HUES48 (cell line): ENCODE measurements around the gene CTDSPL.

Experiments
- H3K27ac ChIP-seq: one replicate; pipeline ENCODE4 v1.7.0; 2013; ENCODE audit warnings: low read depth, low read length, inconsistent platforms
- H3K27me3 ChIP-seq: 2 replicates; pipeline ENCODE4 v1.6.1; 2013; ENCODE audit warnings: mild to moderate bottlenecking, low read length; ENCODE audit not compliant: control insufficient read depth, insufficient read depth
- H3K36me3 ChIP-seq: 2 replicates; pipeline ENCODE4 v1.6.1; 2013; ENCODE audit warnings: low read length; ENCODE audit not compliant: control insufficient read depth, insufficient read depth
- H3K4me1 ChIP-seq: 2 replicates; pipeline ENCODE4 v1.6.1; 2013; ENCODE audit warnings: mild to moderate bottlenecking, low read length; ENCODE audit not compliant: control insufficient read depth, insufficient read depth
- H3K4me3 ChIP-seq: 2 replicates; pipeline ENCODE4 v1.5.1; 2013; ENCODE audit warnings: mild to moderate bottlenecking, low read depth, low read length
- H3K9ac ChIP-seq: 2 replicates; pipeline ENCODE4 v1.6.1; 2013; ENCODE audit warnings: mild to moderate bottlenecking, low read depth, low read length, moderate library complexity
- H3K9me3 ChIP-seq: 2 replicates; pipeline ENCODE4 v1.6.1; 2013; ENCODE audit warnings: low read length; ENCODE audit not compliant: control insufficient read depth, insufficient read depth

Gene CTDSPL

GRCh38 chr3:37944391-37944842, 82.7 kb downstream of the CTDSPL start:
- H3K36me3 ChIP-seq, result no peaks in the 10 kb centered on the region
- no peak overlapping the region for H3K9ac ChIP-seq
- H3K27me3 ChIP-seq, result no peaks in the 10 kb centered on the region
- H3K9me3 ChIP-seq, result no peaks in the 10 kb centered on the region
- H3K4me3 ChIP-seq, result no peak overlapping the region
- H3K27ac ChIP-seq, result no peak overlapping the region
- peaks cover 10% of the 10 kb centered on the region for H3K4me1 ChIP-seq

DNA sequence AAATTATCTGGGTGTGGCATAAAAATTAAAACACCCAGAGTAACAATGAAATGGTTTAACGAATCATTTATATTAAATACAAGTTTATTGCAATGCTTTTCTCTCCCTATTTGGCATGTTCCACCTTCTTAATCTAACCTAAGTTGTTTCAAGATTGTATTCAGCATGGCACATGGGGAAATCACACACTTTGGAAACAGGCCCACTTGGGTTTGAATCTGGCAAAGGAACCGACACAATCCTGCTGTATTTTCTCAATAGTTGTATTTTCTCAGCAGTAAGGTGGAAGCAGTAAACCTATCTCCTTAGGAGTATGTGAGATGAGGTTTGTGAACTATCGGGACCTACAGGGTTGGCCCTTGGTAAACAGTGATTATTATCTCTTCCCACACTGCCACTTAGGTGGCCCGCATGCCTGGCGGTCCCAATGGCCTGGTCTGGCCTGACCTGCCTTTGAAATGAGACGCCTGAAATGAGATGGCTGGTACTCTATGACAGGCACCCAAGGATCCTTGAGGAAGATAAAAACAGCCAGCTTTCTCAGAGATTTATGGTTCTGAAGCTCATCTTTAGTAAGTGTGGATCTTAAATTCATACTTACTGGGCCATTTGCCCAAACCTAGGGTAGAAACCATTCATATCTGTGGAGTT, 83.6 kb downstream of the CTDSPL start:
- peak overlapping the region; percentile 59 for H3K27ac ChIP-seq
- H3K4me3 ChIP-seq, result no peak overlapping the region
- H3K27me3 ChIP-seq, result no peaks in the 10 kb centered on the region
- H3K36me3 ChIP-seq, result no peaks in the 10 kb centered on the region
- H3K4me1 ChIP-seq, result peaks cover 10% of the 10 kb centered on the region
- H3K9ac ChIP-seq, result no peak overlapping the region
- H3K9me3 ChIP-seq, result no peaks in the 10 kb centered on the region

DNA sequence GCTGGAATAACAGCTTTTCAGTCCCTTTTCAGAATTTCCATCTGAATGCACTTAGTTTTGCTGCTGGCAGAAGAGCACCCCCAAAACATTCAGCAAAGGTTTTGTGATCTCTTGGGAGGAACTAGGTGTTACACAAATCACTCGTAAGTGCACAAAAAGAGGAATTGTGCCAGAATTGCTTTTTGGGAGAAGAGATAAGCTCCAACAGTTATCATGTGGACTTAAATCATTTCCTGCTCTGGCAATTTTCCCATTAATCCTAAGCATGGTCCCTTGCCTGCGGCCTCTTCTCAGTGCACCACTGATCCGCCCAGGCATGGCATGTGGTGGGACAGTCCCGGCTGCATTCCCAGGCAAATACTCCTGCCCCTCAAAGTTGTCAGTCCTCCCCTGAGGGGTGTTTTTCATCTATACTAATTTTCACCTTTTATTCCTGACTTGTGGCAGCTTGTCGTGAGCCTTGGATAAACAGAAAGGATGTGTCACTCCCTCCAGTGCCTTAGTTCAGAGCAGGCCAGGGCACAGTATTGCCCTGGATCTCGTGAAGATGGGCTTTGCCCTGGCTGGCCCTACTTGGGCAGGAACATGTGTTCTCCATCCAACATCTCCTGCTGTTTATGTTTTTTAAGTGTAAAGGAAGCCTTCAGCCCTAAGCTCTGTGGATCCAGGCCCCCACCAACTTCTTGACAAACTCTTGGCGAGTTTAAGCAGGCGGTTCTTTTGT, 84.3 kb downstream of the CTDSPL start:
- Histone ChIP-seq H3K4me3 (no peak overlapping the region), H3K9ac (no peak overlapping the region), H3K36me3 (no peaks in the 10 kb centered on the region), H3K27me3 (no peaks in the 10 kb centered on the region), H3K4me1 (peaks cover 10% of the 10 kb centered on the region), H3K27ac (peak overlapping the region; percentile 59), H3K9me3 (no peaks in the 10 kb centered on the region)

DNA sequence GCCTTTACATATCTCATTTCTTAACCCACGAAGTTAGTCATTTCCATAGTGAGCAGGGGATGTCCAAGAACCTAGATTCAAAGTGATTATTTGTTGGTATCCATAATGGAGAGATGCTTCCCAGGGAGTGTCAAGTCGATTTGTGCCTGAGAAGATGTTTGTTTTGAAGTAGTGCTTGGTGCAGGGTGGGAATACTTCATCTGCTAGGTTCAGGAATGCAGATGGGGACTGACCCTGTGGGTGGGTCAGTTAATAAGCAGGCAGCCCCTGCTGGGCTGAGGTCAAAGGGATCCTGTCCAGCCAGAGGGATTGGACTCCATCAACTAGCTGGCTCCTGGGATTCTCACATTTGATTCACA, 84.8 kb downstream of the CTDSPL start:
- no peaks in the 10 kb centered on the region for H3K9me3 ChIP-seq
- H3K4me1 ChIP-seq, result peaks cover 10% of the 10 kb centered on the region
- peak overlapping the region; percentile 18 for H3K27ac ChIP-seq
- no peak overlapping the region for H3K9ac ChIP-seq
- no peak overlapping the region for H3K4me3 ChIP-seq
- H3K27me3 ChIP-seq, result no peaks in the 10 kb centered on the region
- H3K36me3 ChIP-seq, result no peaks in the 10 kb centered on the region

DNA sequence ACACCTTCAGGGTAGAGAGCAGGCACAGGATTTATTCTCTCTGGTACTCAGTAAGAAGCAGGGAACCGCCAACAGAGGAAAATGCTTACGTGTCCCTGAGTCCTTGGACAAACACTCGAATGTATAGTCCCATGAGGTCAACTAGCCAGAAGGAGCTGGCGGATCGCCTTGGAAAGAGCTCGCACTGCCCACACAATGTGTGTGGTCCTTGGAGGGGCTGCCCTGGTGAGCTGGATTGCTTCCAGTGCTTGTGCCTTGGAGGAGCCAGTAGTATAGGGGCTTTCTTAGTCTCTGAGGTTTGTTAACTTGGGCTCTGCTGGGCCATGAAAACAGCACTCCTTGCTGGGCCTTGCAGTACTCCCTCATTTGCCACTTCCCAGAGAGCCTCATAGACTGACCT, 88.2 kb downstream of the CTDSPL start:
- Histone ChIP-seq H3K4me1 (peaks cover 10% of the 10 kb centered on the region), H3K4me3 (no peak overlapping the region), H3K27me3 (no peaks in the 10 kb centered on the region), H3K36me3 (peaks cover 4% of the 10 kb centered on the region), H3K9ac (no peak overlapping the region), H3K9me3 (no peaks in the 10 kb centered on the region), H3K27ac (no peak overlapping the region)

GRCh38 chr3:37952564-37952963, 90.9 kb downstream of the CTDSPL start:
- no peaks in the 10 kb centered on the region for H3K9me3 ChIP-seq
- H3K36me3 ChIP-seq, result peaks cover 10% of the 10 kb centered on the region
- H3K9ac ChIP-seq, result no peak overlapping the region
- H3K27ac ChIP-seq, result no peak overlapping the region
- H3K4me1 ChIP-seq, result peaks cover 9% of the 10 kb centered on the region
- H3K4me3 ChIP-seq, result no peak overlapping the region
- H3K27me3 ChIP-seq, result no peaks in the 10 kb centered on the region

DNA sequence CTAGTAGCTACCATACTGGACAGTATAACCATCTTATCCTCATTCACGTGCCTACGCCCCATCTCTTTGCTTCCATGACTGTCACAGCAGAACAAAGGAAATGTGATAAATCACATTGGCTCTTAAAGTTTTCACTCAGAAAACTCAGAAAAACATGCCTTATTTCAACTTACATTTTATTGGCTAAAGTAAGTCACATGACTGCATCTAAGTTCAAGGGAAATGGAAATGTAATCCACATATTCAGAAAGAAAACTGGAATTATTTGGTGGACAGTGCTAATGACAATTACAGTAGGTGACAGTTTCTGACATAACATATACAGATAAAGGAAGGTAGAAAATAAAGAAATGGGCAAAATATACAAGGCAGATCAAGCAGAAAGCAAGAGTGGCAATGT, 91.5 kb downstream of the CTDSPL start:
- Histone ChIP-seq H3K27ac (no peak overlapping the region), H3K27me3 (no peaks in the 10 kb centered on the region)

GRCh38 chr3:37953707-37954394, 92.2 kb downstream of the CTDSPL start:
- H3K4me3 ChIP-seq, result no peak overlapping the region
- H3K27me3 ChIP-seq, result no peaks in the 10 kb centered on the region
- no peak overlapping the region for H3K27ac ChIP-seq
- H3K36me3 ChIP-seq, result peaks cover 10% of the 10 kb centered on the region
- no peaks in the 10 kb centered on the region for H3K9me3 ChIP-seq
- H3K4me1 ChIP-seq, result peaks cover 9% of the 10 kb centered on the region
- H3K9ac ChIP-seq, result no peak overlapping the region

More for the DNA sequence above, 91.5 kb downstream of the CTDSPL start:
- Histone ChIP-seq H3K36me3 (peaks cover 10% of the 10 kb centered on the region), H3K9me3 (no peaks in the 10 kb centered on the region), H3K9ac (no peak overlapping the region), H3K4me3 (no peak overlapping the region), H3K4me1 (peaks cover 9% of the 10 kb centered on the region)

- no peaks in the 10 kb centered on the region for H3K27me3 ChIP-seq
- no peaks in the 10 kb centered on the region for H3K9me3 ChIP-seq
- H3K9ac ChIP-seq, result no peak overlapping the region
- H3K4me1 ChIP-seq, result peaks cover 9% of the 10 kb centered on the region
- no peak overlapping the region for H3K4me3 ChIP-seq
- peaks cover 10% of the 10 kb centered on the region for H3K36me3 ChIP-seq
- H3K27ac ChIP-seq, result no peak overlapping the region
These were observed 93.2 kb downstream of the CTDSPL start for GRCh38 chr3:37954881-37955280.

GRCh38 chr3:37955918-37956707, 94.4 kb downstream of the CTDSPL start:
- Histone ChIP-seq H3K4me1 (peaks cover 10% of the 10 kb centered on the region), H3K36me3 (peaks cover 10% of the 10 kb centered on the region), H3K4me3 (no peak overlapping the region), H3K27me3 (no peaks in the 10 kb centered on the region), H3K9me3 (no peaks in the 10 kb centered on the region), H3K27ac (peak overlapping the region; percentile 22), H3K9ac (no peak overlapping the region)
